Kidney epithelial cell (primary cell): ENCODE data around the gene ADAP1. TPM values are rescaled to one million over a fixed set of nuclear protein-coding genes. Genes with fewer than 3 reads are reported as not detected.

Experiments
- DNase-seq: peaks from one replicate; pipeline ENCODE4 v3.0.0-alpha.2; 2010; ENCODE audit warnings: low read depth
- H3K27me3 ChIP-seq: 2 replicates; pipeline ENCODE4 v1.6.0; 2011; ENCODE audit warnings: low read length; ENCODE audit not compliant: control insufficient read depth, insufficient read depth
- H3K36me3 ChIP-seq: 2 replicates; pipeline ENCODE4 v1.5.1; 2011; ENCODE audit warnings: low read length; ENCODE audit not compliant: control insufficient read depth, insufficient read depth
- H3K4me3 ChIP-seq: 2 replicates; pipeline ENCODE4 v1.5.1; 2011; ENCODE audit warnings: low read depth, mild to moderate bottlenecking, control low read depth, low read length
- total RNA-seq: library from RNA; depleted of rRNA; stranded (reverse); fragments of >200 nt; gene quantifications from 2 replicates; pipeline ENCODE4 v1.2.3, GENCODE V29; 2015
- TF ChIP-seq, protein P1 (sequence below): IDR thresholded peaks from 2 replicates; pipeline ENCODE4 v1.5.1; 2011; ENCODE audit warnings: mild to moderate bottlenecking, moderate library complexity, low read length, control low read depth, inconsistent platforms; ENCODE audit not compliant: insufficient read depth, poor library complexity, severe bottlenecking

The ADAP1 gene
- total RNA-seq, 1 donor from 2014 or later: 14.3 TPM

DNA sequence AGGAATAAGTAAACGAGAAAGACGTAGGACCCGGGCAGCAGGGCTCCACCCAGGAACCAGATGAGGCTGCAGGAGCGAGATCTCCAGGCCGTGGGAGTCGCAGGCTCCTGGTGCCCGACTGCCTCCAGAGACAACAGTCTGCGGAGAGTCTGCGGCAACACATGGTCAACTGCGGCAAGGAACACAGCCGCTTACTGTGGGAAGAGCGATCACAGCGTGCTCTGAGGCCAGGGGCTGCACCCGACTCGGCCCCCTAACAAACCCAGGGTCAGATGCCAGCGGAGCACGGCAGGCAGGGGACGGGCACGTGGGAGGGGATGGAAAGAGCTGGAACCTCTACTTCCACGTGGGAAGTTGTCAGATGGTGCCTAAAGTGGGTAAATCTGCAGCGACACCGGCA is 51.5 kb downstream of the ADAP1 start:
- Histone ChIP-seq H3K4me3 (no peak overlapping the region), H3K36me3 (no peaks in the 10 kb centered on the region), H3K27me3 (peaks cover 29% of the 10 kb centered on the region)
- TF ChIP-seq, protein P1, sequence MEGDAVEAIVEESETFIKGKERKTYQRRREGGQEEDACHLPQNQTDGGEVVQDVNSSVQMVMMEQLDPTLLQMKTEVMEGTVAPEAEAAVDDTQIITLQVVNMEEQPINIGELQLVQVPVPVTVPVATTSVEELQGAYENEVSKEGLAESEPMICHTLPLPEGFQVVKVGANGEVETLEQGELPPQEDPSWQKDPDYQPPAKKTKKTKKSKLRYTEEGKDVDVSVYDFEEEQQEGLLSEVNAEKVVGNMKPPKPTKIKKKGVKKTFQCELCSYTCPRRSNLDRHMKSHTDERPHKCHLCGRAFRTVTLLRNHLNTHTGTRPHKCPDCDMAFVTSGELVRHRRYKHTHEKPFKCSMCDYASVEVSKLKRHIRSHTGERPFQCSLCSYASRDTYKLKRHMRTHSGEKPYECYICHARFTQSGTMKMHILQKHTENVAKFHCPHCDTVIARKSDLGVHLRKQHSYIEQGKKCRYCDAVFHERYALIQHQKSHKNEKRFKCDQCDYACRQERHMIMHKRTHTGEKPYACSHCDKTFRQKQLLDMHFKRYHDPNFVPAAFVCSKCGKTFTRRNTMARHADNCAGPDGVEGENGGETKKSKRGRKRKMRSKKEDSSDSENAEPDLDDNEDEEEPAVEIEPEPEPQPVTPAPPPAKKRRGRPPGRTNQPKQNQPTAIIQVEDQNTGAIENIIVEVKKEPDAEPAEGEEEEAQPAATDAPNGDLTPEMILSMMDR: no peak
- no peak for DNase-seq

DNA sequence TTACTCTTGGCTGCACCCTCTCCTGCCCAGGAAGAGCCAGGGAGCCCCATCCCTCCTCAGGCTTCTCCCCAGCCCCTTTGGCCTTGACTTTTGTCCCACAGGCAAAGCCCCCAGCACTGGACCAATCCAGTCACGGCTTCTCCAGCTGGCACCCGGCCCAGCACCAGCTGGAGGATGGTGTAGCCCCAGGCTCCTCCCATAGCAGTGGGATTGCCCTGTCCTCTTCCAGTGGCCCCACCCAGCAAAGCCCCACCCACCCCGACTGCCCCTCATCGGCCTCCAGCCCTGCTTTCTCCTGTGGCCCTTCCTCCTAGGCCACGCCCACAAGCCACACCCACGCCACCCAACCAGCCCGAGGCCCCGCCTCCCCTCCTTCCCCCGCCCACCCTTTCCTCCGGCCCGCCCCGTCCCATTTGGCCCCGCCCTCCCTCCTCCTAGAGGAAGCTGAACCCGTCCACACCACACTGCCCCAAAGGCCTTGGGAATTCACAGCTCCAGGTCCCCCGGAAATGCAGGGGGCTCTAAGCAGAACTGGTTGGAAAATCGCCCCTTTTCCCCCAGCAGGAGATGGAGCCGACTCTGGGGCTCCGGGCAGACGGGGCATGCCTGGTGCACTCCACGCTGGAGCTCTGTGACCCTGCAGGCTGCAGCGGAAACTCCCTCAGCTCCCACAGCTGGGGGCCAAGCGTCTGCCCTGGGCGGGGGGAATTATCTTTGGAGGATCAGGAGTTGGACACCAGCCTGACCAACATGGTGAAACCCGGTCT is 52.9 kb downstream of the ADAP1 start:
- H3K27me3 ChIP-seq: peaks cover 27% of the 10 kb centered on the region
- DNase-seq: peak; percentile 51
- H3K4me3 ChIP-seq: no peak overlapping the region
- H3K36me3 ChIP-seq: no peaks in the 10 kb centered on the region
- TF ChIP-seq, protein P1: no peak

DNA sequence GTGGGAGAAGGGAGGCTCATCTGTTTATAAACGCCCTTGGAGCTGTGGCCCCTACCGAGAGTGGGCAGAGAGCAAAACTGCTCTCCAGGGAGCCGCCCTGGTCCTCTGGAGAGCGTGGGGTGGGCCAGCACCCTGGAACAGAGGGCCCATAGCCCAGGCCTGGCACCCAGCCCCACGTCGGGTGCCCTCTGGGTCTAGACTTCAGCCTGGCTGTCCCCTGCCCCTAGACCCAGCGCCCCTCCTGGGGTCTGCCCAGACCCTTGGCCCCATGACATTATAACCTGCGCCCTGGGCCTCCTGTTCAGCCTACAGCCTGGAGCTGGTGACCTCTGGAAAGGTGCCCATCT is 53.5 kb downstream of the ADAP1 start:
- H3K27me3 ChIP-seq: peaks cover 27% of the 10 kb centered on the region
- TF ChIP-seq, protein P1: no peak
- H3K36me3 ChIP-seq: no peaks in the 10 kb centered on the region
- no peak for DNase-seq
- no peak overlapping the region for H3K4me3 ChIP-seq

DNA sequence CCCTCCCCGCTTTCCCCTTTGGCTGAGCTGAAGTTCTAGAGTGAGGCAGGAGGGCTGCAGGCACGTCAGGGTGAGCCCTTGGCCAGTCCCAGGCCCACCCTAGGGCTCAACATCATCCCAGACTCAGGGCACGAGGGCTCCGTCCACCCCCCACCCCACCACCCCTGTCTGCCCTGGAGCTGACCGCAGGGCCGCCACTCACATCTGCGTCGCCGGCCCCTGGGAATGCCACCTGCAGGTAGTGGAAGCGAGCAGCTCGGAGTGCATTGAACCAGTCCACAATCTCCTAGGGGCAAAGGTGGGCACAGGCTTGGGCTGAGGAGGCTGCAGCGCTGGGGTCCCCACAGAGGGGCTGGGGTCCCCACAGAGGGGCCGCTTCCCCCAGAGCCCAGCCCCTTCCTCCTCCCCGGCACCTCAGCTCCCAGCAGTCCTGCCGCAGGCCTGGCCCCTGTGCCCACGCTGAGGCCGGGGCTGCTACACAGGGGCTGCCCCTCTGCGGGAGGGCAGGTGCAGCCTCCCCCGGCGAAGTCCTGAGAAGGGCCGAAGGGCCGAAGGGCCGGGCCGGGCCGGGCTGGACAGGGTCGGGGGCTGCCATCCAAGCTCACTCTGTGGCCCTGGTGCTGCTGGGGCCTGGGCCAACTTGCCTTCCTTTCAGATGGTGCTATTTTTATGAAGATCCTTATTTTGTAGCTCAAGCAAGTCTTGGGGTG is 54.0 kb downstream of the ADAP1 start:
- Histone ChIP-seq H3K36me3 (no peaks in the 10 kb centered on the region), H3K4me3 (no peak overlapping the region), H3K27me3 (peaks cover 27% of the 10 kb centered on the region)
- TF ChIP-seq, protein P1: no peak
- DNase-seq: no peak

DNA sequence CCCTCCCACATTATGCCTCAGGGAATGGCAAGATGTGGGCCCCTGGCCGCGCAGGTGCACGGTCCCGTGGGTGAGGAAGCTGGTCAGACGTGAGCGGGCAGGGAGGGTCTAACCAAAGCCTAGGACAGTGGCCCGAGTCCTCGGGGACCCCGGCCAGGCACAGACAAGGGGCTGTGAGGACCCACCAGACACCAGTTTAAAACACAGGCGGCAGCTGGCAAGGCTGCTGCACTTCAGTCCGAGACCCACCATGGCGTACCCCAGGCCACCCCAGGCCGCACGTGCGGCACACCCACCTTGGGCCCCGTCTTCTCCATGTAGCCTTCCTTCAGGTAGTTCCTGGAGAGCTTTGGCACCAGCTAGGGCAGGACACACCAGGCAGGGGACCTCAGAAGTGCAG is 54.7 kb downstream of the ADAP1 start:
- Histone ChIP-seq H3K27me3 (peaks cover 25% of the 10 kb centered on the region), H3K36me3 (no peaks in the 10 kb centered on the region), H3K4me3 (no peak overlapping the region)
- DNase-seq: no peak
- TF ChIP-seq, protein P1: no peak
